Measurements from ENCODE around the gene NF1.

- TF ChIP-seq CTCF (IDR thresholded peaks at IDR 0.05) (no peak), POLR2A (IDR thresholded peaks at IDR 0.05) (no peak)
These were observed 320.3 kb downstream of the NF1 start for GRCh38 chr17:31415004-31415454.
